Fibroblast of gingiva (primary cell): ENCODE measurements around the gene PCED1B.
"Not testable (repeated sequence)": the region's sequence is repeated elsewhere in the genome, so short reads cannot be mapped to it uniquely, and the experiment has no call there.

ENCODE experiments used
- DNase-seq: peaks from one replicate; pipeline ENCODE4 v3.0.0-alpha.2; 2011; ENCODE audit warnings: low read depth

The PCED1B gene, protein sequence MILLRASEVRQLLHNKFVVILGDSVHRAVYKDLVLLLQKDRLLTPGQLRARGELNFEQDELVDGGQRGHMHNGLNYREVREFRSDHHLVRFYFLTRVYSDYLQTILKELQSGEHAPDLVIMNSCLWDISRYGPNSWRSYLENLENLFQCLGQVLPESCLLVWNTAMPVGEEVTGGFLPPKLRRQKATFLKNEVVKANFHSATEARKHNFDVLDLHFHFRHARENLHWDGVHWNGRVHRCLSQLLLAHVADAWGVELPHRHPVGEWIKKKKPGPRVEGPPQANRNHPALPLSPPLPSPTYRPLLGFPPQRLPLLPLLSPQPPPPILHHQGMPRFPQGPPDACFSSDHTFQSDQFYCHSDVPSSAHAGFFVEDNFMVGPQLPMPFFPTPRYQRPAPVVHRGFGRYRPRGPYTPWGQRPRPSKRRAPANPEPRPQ

DNA sequence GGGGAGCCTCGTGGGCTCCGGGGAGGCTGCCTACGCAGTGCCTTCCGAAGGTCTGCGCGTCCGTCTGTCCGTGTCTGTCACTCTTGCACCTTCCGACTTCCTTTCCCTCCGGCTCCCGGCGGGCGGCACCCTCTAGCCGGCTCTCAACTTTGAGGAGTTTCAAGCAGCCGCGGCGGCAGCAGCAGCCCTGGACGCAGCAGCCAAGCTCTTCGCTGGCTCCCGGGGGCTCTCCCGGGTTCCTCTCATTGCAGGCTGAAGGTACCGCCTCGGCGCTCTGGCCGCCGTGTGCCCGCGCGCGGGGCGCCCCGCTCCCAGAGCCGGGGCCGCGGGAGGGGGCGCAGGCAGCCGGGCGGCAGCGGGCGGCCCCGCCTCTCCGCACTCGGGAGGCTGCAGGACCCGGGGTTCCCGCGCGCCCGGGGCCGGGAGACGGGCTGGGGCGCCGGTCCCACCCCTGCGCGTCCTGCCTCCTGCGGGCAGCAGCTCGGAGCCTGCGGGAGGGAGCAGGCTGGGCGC, at the start of gene PCED1B, which contains the start of gene AMIGO2:
Gene PCED1B (plus strand): TSS at position 154 of the 513 bp plus-strand sequence. CDS start 155,443 bp downstream, outside the sequence.
Gene AMIGO2 (minus strand): TSS at position 492 of the 513 bp plus-strand sequence. CDS start 957 bp downstream, outside the sequence.
- DNase-seq: peak; percentile 66

DNA sequence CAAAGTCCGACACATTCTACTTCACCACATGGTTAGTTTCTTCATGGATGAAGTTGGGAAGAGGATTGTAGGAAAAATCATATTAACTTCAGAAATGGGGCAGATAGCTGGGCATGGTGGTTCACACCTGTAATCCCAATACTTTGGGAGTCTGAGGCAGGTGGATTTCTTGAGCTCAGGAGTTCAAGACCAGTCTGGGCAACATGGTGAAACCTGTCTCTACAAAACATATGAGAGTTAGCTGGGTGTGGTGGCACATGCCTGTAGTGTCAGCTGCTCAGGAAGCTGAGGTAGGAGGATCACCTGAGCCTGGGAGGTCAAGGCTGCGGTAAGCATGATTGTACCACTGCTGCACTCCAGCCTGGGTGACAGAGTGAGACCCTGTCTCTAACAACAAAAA, 49.5 kb upstream of the PCED1B start:
- DNase-seq: no peak

DNA sequence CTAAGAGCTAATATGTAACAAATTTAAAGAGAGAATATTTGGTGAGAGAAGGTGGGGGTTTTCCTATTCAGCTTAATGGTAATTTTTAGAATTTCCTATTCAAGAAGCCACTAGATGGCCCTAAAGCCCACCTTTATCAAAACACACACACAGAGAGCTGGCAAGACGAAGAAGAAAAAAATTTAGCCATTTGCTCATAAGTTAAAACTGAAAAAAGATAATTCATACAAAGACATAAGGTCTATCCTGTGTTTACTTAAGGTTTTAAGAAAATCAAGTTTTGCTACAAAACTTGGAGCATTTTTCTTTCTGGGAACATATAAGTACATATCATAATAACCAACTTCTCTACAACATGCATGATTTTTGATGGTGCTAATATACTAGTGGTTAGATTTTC, 46.8 kb upstream of the PCED1B start:
- peak; percentile 62 for DNase-seq

DNA sequence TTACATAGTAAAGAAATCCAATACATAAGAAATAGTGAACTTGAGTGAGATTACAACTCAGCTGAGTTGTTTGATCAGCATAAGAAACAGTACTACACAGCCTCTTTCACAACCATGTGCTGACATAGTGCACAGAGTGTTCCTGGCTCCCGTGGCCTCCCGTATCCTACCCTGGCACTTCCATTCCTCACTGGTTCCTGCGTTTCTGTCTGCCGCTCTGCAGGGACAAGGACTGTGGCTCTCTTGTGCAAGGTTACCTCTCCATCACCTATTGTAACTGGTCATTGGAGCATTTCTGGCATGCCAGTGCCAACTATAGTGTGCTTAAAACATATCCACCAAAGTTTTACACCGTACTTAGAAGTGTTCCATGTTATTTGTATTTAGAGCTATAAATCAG, 46.3 kb upstream of the PCED1B start:
- peak; percentile 47 for DNase-seq

DNA sequence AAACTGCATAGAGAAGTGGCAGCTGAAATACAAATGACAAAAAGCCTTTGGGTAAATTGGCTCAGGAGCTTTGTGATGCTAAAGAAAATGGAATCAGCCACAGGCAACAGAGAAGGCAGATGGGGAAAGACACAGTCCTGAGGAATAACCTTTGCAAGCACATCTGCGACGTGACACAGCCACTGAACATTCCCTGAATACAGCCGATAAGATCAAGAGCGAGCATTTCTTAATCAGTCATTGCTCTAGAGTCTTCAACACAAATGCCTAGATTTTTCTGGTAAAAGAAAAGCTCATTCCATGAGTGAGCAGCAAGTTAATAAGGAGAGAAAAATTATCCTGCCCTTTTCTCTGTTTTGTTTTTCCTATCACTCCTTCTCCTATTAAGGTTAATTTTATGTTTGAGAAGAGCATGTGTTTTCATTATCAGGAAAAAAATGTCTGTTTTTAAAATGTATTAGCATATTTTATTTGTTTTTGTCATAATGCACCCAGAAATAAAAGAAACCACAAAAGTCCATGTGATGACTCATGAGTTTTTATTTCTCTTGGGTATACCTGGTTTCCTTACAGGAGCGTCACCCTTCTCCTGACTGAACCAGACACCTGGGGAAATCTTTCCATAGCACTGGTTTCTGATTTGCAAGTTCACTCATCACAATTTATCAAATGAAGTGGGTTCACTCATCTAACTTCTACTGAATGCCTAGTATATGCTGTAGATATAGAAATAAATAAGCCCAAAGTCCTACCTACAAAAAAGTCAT, 45.4 kb upstream of the PCED1B start:
- DNase-seq: no peak

DNA sequence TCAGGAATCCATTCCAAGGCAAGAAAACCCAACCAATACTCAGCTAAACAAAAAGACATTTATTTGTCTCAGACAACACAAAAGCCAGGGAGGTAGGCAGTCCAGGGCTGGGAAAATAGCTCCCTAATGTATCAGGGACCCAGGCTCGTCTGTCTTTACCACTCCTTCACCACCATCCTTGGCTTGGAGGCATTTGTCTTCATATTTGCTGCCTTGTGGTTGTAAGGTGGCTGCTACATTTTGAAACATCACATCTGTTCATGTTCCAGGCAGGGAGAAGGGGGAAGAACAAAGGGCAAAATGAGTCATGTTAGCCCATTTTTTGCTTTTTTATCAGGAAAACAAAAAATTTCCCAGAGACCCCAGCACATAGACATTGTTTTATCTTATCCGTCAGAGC, 44.8 kb upstream of the PCED1B start:
- no peak for DNase-seq

DNA sequence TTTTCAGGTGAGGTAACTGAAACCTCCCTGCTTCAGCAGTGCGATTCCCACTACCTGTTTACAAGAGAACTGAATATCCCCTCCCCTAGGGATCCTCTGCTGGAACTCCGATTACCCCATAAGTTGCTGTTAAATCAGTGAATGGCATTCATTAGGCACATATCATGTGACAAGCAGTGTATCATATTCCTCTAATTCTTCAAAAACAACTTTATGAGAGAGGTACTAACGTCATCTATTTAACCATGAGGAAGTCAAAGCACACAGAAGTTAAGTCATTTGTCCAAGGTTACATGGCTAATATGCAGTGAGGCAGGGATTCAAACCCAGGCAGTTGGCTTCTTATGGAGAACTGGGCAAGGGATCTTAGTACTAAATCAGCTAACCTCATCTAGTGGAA, 43.9 kb upstream of the PCED1B start:
- DNase-seq: peak; percentile 65

DNA sequence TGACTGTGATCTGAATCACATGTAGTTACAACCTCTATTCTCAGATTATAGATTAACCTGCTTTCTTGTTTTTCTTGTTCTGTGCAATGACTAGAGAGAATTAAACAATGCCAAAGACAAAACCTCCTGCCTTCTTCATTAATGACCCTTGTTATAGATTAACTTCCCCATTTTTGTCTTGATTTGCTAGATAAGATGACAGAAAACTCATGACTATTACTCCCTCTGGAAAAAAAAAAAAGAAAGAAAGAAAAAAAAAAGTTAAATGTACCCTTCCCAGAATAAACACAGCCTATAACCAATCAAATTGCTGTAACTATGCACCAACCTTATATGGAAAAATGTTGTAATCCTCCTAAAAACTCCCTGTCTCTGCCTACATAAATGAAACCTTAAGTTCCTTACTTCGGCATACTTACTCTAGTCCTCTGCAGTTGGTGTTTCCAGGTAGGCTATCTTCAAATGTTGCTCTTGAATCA, 41.1 kb upstream of the PCED1B start:
- DNase-seq: no peak

DNA sequence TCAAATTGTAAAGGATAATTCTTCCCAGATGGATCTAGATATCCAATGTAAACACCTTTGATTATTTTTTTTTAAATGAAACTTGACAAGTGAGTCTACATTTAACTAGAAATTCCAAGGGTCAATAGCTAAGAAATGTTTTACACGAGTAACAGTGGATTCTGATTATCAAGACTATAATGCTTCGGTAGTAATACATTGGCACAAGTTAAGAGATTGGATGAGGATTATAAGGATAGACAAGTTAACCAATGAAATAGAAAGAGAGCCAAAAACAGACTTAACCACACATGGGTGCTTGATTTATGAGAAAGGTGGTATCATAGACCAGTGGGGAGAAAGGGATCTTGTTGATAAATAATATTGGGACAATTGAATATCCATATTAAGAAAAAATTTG, 40.3 kb upstream of the PCED1B start:
- DNase-seq: no peak

DNA sequence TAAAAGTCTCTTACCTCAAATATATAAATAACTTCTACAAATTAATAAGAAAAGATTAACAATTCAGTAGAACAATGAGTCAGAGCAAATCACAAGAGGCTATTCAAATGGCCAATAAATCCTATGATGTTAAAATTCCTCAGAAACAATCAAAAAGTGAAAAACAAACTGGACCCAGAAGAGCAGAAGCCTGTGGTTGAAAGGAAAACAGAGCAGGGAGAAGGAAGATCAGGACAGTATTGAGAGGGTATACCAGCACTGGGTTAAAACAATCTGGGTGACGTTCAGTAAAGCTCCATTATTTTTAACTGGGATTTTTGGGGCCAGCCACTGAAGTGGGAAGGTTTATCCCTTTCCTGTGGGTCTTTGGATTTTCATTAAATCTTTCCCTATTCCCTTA, 39.7 kb upstream of the PCED1B start:
- no peak for DNase-seq

DNA sequence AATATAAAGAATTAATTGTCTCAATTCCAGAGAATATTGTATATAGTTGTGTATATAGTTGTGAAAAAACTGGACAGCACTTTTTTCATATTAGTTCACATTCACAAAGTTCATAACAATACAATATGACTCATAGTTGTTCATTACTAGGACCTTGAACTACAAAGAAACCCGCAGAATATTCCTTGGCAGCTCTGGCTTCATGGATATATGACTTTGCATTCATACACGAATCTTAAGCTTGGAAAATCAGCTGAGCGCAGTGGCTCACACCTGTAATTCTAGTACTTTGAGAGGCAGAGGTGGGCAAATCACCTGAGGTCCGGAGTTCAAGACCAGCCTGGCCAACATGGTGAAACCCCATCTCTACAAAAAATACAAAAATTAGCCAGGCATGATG, 38.1 kb upstream of the PCED1B start:
- DNase-seq: no peak

DNA sequence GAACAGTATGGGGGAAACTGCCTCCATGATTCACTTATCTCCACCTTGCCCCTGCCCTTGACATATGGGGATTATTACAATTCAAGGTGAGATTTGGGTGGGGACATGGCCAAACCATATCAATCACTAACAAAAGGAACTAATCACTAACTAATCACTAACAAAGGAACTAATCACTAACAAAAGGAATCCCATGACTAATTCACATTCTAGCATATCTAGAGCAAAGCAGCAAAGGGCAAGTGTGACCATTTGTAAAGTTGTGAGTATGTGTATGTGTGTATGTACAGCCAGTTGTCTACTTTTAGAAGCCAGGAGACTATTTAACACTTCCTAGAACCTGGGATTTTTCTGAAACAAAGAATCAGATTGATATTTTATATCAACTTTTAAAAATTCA, 30.9 kb upstream of the PCED1B start:
- no peak for DNase-seq

DNA sequence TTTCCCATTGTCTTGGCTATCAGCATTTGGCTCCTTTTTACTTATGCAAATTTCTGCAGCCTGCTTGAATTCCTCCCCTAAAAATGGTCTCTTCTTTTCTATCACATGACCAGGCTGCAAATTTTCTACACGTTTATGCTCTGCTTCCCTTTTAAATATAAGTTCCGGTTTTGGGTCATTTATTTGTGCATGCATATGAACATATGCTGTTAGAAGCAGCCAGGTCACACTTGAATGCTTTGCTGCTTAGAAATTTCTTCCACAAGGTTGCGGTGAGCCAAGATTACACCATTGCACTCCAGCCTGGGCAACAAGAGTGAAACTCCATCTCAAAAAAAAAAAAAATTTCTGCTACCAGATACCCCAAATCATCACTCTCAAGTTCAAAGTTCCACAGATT, 28.1 kb upstream of the PCED1B start:
- not testable (repeated sequence) for DNase-seq

DNA sequence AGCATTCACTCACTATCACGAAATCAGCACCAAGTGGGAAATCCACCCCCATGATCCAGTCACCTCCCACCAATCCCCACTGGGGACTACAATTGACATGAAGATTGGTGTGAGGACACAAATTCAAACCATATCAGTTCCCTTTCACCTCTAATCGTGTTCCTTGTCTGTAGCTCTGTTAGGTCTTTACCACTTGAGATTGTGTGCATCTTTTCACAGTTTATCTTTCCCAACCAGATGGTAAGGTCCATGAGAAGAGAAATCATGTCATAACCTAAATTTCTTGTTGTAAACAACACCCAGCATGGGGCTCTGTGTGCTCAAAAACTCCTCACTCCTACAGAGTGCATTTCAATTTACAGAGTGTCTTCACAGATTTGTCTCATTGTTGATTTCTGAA, 27.1 kb upstream of the PCED1B start:
- DNase-seq: no peak

DNA sequence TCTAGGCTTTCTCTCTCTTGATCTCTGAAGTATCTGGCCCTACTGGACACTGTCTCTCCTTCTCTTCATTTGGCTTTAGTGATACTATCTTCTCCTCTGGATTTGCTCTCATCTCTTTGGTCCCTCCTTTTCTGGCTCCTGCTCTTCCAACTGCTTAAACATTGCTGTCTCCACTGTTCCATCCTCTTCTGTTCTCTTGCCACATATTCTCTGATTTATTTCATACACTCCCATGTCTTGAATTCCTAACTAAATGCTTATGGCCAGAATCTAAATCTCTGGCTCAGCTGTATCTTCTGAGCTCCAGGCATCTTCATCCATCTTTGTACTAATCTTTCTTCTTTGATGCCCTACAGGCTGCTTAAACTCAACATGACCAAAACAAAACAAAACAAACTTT, 25.5 kb upstream of the PCED1B start:
- no peak for DNase-seq

DNA sequence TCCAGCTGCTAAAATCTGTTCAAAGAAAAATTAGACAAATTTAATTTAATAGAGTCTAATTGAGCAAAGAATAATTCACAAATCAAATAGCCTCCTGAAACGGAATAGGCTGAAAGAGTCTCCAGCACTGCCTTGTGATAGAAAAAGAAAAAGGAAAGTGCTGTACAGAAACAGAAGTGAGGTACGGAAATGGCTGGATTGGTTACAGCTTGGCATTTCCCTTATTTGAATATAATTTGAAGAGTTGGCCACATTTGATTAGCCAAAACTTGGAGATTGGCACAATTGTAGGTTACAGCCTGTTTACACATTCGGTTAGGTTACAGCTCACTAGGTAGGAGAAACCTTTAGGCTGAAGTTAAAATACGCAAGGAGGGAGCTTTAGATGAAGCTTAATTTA, 24.8 kb upstream of the PCED1B start:
- no peak for DNase-seq

DNA sequence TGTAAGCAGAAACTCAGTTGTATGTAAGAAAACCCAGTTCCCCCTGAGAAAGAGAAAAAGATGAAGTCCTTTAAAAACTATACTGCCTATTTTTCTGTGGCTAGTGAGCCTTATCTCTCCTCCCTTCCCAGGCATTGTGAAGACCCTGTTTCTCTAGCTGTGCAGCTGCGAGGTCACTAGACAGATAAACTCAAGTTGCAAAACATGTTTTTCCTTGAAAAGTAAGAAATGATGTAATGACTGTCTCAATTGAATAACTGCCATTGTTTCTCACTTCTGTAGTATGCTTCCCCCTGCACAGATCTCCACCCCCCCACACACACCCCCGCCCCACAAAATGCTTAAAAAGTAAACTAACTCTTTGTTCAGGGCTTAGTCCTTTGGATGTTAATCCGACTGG, 23.6 kb upstream of the PCED1B start:
- not testable (repeated sequence) for DNase-seq

DNA sequence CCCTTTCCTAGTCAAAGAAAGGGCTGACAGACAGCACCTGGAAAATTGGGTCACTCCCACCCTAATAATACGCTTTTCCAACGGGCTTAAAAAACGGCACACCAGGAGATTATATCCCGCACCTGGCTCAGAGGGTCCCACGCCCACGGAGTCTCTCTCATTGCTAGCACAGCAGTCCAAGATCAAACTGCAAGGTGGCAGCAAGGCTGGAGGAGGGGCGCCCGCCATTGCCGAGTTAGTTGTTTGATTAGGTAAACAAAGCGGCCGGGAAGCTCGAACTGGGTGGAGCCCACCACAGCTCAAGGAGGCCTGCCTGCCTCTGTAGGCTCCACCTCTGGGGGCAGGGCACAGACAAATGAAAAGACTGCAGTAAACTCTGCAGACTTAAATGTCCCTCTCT, 22.5 kb upstream of the PCED1B start:
- not testable (repeated sequence) for DNase-seq

DNA sequence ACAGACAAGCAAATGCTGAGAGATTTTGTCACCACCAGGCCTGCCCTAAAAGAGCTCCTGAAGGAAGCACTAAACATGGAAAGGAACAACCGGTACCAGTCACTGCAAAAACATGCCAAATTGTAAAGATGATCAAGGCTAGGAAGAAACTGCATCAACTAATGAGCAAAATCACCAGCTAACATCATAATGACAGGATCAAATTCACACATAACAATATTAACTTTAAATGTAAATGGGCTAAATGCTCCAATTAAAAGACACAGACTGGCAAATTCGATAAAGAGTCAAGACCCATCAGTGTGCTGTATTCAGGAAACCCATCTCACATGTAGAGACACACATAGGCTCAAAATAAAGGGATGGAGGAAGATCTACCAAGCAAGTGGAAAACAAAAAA, 20.8 kb upstream of the PCED1B start:
- not testable (repeated sequence) for DNase-seq

DNA sequence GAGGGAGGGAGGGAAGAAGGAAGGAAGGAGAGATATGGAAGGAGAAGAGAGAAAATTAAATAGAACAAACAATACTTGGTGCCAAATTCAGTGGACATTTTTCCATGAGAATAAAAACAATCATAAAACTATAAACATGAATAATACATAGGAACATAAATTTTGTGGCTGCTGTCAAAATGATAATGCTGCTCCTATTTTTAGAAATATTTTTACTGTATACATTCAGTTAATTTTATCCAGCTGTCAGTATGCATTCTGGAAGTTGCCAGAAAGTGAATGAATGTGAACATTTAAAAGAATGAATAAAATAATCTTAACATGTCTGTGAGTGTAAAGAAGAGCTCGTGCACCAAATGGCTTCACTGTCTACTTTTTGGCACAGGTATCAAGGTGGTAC, 13.9 kb upstream of the PCED1B start:
- no peak for DNase-seq

DNA sequence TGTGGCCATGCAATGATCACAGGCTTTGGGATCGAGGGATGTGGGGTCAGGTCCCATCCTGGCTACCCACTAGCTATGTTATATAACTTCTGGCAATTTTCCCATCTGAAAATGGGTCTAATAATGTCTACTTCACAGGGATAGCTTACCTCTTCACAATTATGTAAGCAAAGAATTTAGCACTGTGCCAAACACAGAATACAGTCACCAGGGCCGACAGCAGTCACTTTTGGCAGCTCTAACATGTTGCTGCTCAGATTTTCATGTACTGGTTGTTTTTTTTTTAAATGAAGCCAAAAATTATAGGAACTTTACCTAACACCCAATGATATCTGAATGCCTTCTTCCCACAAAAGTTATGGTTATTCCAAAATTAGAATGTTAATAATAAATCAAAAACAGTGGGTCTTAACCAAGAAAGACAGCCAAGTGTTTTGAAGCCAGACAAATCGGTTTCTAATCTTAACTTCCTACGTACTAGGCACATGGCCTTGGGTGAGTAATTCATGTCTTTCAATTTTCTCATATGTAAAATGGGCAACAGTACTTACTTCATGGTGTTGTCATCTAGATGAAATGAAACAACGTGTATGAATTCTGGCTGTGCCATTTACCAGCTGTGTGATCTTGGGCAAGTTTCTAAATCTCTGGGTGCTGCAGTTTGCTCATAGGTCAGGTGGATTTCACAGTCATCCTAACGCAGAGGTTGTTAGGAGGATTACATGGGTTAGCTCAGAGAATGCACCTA, 13.0 kb upstream of the PCED1B start:
- DNase-seq: no peak

DNA sequence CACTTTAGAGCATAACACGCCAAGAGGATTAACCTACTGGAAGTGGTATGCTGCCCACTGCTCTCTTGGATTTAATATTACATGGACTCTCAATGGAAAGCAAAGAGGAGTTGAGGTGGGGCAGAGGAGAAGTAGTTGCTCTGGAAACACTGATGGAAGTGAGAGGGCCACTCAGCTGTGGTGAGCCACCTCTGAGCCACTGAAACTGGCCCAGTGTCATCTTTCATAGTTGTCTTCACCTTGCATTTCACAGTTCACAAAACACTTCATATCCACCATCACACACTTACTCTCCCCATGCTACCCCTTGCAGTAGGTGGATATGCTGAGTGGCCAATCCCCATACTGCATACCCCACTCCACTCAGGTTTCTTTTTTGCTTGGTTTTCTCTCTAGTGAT, 12.2 kb upstream of the PCED1B start:
- DNase-seq: no peak
